NCI-H2196 (cell line): ENCODE data around the gene USF1.
A peak's percentile ranks its signal among the peaks of the same experiment; 100 is the strongest.
"Not testable (repeated sequence)": the region's sequence is repeated elsewhere in the genome, so short reads cannot be mapped to it uniquely, and the experiment has no call there.

Experiments used
- DNase-seq: peaks from one replicate; lab custom pipeline; 2025; ENCODE audit not compliant: unreplicated experiment; lab: John Stamatoyannopoulos, UW

Gene USF1

DNA sequence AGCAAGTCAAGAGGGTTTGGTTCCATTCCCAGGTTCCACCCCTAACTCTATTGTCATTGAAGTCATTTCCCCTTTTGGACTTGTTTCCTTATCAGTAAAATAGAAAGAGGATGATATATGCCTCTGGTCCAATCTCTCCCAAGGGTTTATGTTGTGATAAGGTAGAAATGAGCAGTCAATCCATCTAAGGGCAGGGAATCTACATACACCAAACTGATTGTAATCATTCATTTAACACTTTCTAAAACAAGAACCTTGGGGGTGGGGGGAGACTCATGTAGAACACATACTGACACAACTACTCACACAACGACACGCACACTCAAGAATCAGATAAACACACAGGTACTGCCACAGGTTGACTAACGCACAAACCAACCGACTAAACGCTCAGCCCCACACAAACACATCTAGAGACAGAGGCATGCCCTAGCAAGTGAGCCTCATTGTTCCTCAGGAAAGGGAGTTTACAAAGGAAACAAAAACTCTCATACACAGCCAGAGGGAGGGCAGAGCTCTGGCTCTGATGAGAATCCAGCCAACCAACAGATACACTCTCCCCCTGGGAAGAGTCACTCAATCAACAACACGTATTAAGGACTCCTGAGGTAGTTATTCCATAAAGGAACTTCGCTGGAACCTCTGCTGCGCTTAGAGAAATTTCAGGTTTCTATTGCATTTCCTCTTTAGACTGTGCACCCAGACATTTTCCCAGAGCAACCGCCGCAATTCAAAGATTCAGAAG is 25.9 kb downstream of the USF1 start:
- peak; percentile 28 for DNase-seq

GRCh38 chr1:161019111-161019660 is 26.6 kb downstream of the USF1 start:
- DNase-seq: not testable (repeated sequence)

- DNase-seq: no peak
Measured at GRCh38 chr1:161018631-161018930, 27.2 kb downstream of the USF1 start.

- DNase-seq: no peak
Measured at GRCh38 chr1:161017756-161018630, 27.8 kb downstream of the USF1 start.

DNA sequence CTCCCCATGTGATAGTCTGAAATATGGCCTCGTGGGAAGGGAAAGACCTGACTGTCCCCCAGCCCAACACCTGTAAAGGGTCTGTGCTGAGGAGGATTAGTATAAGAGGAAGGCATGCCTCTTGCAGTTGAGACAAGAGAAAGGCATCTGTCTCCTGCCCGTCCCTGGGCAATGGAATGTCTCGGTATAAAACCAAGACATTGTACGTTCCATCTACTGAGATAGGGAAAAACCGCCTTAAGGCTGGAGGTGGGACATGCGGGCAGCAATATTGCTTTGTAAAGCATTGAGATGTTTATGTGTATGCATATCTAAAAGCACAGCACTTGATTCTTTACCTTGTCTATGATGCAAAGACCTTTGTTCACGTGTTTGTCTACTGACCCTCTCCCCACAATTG is 28.6 kb downstream of the USF1 start:
- DNase-seq: not testable (repeated sequence)

DNA sequence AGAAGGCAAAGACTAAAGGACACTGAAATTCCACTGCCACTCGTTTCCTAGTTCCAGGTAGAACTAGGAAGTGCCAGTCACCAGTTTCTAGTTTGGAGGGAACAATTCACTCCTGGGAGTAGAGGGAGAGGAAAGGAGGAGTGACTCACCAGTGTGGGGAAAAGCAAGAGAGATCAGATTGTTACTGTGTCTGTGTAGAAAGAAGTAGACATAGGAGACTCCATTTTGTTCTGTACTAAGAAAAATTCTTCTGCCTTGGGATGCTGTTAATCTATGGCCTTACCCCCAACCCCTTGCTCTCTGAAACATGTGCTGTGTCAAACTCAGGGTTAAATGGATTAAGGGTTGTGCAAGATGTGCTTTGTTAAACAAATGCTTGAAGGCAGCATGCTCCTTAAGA is 29.1 kb downstream of the USF1 start:
- not testable (repeated sequence) for DNase-seq

DNA sequence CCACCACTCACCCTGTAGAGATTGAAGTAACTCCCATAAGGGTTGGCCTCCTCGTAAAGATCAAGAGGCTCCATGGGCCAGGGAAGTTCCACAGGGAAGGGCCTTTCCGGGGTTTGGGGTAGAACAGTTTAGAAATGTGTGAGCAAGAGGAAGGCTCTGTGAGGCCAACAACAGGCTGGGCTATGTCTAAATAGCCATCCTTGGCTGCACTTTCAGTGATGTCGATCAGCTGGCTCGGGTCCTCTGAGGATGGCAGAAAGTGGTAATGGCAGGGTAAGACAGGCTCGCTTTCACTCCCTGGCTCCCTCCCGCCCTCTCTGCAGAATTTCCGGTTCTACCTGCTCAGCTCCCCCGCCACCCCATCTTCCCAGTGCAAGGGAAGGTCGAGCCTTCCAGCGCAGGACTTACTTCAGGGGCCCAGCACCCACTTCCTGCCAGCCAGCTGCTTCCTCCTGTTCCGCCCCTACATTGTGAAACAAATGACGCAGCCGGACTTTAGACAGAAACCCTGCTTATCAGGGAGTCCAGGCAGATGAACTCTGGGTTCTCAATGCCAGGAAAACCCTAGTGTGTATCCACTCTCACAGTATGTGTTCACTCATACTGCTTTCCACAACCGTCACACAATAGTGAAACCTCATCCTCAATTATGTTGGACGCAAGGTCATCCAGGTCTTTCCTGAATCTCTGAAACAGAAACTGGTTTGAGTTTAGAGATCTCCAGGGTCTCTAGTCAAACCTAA is 32.1 kb downstream of the USF1 start:
- DNase-seq: peak; percentile 77

DNA sequence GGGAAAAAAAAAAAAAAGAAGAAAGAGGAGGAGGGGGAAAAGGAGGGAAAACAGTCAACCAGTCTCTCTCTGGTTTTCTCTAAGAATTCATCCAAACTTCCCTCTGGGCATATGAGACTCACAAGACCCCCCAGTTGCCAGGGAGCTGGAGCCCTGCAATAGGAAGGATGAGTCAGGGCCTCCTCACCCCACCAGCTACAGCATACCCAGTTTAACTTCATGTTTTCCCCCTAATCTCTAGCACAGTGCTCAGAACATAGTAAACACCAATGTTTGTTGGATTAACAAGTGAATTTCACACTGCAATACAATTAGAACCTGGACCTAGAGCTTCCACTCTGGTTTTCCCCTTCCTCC is 32.7 kb downstream of the USF1 start:
- no peak for DNase-seq

DNA sequence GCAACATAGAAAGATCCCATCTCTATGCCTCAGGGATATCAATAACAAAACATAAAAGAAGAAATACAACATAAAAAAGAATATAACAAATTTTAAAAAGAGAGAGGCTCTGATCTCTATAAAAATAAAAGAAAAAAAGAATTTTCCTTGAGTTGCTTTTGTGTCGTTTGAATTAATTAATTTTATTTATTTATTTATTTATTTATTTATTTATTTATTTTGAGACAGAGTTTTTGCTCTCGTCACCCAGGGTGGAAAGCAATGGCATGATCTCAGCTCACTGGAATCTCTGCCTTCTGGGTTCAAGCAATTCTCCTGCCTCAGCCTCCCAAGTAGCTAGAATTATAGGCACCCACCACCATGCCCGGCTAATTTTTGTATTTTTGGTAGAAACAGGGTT is 33.4 kb downstream of the USF1 start:
- no peak for DNase-seq

DNA sequence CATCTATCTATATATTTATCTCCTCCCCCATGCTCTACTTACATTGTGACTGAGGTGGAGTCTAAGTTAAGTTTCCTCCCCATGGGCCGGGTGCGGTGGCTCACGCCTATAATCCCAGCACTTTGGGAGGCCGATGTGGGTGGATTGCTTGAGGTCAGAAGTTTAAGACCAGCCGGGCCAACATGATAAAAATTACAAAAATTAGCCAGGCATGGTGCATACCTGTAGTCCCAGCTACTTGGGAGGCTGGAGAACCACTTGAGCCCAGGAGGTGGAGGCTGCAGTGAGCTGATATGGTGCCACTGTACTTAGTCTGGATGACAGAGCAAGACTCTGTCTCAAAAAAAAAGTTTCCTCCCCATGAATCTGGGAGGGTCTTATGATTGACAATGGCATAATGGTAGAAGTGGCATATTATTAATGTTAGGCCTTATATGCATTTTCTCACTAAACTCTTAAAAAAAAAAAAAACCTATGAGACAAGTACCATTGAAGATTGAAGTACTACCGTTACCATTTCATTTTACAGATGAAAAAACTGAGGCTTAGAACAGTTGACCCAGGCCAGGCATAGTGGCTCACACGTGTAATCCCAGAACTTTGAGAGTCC is 36.1 kb downstream of the USF1 start:
- DNase-seq: no peak

- DNase-seq: no peak
Measured at GRCh38 chr1:161008869-161009510, 36.8 kb downstream of the USF1 start.

DNA sequence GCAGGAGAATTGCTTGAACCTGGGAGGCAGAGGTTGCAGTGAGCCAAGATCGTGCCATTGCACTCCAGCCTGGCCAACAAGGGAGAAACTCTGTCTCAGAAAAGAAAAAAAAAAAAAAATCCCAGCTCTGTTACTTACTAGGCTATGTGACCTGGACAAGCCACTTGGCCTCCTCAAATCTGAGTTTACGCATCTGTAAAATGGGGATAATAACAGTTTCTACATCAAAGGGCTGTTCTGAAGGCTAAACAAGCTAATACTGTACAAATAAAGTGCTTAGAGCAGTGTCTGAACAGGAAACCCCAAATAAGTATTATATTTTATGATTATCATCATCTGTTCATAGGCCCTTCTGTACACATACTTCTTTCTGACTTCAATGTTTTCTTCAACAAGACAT is 38.4 kb downstream of the USF1 start:
- DNase-seq: no peak

GRCh38 chr1:161006563-161006962 is 39.2 kb downstream of the USF1 start:
- DNase-seq: no peak

DNA sequence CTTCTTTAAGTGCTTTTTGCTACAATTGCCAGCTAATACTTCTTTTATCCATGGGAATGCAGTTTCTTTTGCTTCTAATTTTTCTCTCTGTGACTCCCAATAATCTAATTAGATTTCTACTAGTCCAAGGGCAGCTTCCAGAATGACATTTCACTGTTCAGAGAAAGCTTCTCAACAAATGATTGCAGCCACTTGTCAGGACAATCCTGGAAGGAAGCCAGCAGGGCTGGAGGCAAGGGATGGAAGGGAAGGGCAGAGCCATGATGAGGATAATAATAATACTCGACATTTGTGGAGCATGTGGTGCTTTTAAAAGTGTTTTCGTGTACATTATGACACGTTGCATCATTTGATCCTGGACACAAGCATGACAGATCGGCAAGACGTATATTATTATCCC is 44.3 kb downstream of the USF1 start:
- DNase-seq: peak; percentile 59

DNA sequence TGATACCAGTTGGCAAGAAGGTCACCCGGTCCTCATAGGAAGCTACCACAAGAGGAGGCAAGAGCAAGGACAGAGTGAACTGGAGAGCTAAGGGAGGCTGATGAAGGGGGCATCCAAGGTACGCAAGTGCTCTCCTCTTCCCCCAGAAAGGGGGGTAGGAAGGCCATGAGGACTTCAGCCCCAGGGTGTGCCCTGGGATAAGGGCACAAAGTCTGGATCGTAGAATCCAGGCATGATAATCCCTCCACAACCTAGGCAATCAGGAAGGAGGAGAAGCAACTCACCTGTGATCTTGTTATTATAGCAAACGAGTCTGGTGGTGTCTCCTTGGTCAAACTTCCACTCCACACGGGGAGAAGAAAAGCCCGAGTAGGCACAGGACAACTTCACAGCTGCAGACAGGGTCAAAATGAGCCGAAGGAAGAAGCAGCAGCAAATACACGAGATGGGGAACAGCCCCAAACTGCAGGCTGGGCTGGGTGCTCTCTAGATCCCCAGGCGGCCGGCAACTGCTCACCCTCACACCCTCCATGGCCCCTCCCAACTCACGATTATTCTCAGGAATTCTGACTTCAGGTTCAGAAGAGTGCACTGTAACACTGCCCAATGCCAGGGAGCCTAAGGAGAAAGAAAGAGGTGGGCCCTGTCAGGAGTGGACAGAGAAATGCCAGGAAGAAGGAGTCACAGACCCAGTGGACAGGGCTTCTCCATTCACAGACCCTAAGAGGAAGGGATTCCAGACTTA is 44.9 kb downstream of the USF1 start:
- DNase-seq: no peak

DNA sequence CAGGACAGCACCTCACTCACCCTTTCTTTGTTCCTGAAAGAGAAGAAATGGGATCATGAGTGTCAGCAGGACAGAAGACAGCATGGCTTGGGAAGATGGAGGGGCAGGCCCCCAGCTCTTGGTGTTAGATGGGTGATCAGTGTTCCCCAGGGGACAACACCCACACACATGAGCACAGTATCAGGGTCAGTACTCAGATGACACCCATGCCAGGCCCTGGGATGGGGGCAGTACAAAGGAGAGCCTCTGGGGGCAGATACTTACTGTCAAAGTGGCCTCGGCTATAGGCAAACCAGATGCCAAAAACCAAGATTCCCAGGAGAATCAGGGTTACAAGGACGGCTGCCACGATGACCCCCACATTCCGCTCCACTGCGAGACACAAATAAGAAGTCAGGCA is 46.4 kb downstream of the USF1 start:
- no peak for DNase-seq

- peak; percentile 36 for DNase-seq
Measured at GRCh38 chr1:160997323-160998038, 48.3 kb downstream of the USF1 start.

GRCh38 chr1:160996178-160996577 is 49.6 kb downstream of the USF1 start:
- no peak for DNase-seq

DNA sequence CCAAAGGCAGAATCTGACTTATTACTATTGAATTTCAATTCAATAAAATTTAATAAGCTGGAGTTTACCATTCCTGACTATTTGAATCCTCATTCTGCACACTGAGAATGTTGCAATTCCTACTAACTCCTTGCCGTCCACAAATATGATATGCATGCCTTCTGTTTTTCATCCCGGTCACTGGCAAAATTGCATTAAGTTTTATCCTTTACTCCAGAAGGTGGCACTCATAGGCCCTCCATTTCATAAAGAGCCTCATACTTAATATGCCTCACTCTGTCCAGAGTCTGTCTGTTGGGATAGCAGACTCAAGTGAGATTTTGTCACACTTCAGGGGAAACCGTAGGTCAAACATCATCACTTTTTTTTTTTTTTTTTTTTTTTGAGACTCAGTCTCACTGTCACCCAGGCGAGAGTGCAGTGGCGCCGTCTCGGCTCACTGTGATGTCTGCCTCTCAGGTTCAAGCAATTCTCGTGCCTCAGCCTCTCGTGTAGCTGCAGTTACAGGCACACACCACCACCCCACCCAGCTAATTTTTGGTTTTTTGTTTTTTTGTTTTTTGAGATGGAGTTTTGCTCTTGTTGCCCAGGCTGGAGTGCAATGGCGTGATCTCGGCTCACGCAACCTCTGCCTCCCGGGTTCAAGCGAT is 52.1 kb downstream of the USF1 start:
- peak; percentile 24 for DNase-seq
